ENCODE data around the gene GATA5.

DNA sequence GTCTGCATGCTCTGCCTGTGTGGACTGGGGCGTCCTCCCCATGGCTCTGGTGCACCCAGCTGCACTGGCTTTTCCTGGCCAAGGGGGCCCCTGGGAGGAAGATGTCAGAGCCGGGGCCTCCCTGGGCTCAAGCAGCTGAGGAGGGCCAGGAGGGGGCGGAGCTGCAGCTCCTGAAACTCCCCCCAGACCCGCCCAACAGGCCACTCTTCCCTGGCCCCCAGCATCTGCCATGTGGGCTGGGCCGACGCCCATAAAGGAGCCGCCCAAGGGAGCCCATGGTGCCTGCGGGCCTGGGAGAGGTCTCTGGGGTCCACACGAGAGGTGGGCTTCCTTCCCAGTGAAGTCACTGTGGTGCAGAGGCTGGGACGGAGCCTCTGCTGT lies 52.5 kb downstream of the GATA5 start:
- no peak for TF ChIP-seq POLR2A (IDR thresholded peaks at IDR 0.05)
- TF ChIP-seq POLR2AphosphoS5 (IDR thresholded peaks at IDR 0.05): no peak

Measured in spleen (tissue), 3 donors.